ENCODE results near the gene SPEF2.
A peak's percentile ranks its signal among the peaks of the same experiment; 100 is the strongest.

Gene SPEF2, protein sequence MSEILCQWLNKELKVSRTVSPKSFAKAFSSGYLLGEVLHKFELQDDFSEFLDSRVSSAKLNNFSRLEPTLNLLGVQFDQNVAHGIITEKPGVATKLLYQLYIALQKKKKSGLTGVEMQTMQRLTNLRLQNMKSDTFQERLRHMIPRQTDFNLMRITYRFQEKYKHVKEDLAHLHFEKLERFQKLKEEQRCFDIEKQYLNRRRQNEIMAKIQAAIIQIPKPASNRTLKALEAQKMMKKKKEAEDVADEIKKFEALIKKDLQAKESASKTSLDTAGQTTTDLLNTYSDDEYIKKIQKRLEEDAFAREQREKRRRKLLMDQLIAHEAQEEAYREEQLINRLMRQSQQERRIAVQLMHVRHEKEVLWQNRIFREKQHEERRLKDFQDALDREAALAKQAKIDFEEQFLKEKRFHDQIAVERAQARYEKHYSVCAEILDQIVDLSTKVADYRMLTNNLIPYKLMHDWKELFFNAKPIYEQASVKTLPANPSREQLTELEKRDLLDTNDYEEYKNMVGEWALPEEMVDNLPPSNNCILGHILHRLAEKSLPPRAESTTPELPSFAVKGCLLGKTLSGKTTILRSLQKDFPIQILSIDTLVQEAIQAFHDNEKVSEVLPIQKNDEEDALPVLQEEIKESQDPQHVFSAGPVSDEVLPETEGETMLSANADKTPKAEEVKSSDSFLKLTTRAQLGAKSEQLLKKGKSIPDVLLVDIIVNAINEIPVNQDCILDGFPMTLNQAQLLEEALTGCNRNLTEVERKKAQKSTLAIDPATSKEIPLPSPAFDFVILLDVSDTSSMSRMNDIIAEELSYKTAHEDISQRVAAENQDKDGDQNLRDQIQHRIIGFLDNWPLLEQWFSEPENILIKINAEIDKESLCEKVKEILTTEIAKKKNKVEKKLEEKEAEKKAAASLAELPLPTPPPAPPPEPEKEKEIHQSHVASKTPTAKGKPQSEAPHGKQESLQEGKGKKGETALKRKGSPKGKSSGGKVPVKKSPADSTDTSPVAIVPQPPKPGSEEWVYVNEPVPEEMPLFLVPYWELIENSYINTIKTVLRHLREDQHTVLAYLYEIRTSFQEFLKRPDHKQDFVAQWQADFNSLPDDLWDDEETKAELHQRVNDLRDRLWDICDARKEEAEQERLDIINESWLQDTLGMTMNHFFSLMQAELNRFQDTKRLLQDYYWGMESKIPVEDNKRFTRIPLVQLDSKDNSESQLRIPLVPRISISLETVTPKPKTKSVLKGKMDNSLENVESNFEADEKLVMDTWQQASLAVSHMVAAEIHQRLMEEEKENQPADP (N-terminal part only)

GRCh38 chr5:35617435-35618303 lies at the start of gene SPEF2:
SPEF2 (plus strand) TSS chr5:35617863; CDS start chr5:35617998, 135 bp downstream.
- no peak for TF ChIP-seq CTCF (IDR thresholded peaks at IDR 0.05)
- Histone ChIP-seq H3K9me3 (no peaks in the 10 kb centered on the region), H3K27ac (no peak within 1 kb of the TSS), H3K27me3 (no peaks in the 10 kb centered on the region), H3K4me1 (ENCODE audit: control insufficient read depth in 1 of 2, insufficient read depth in 1 of 2, low read depth in 1 of 2, low read length in 1 of 2) (peaks cover 10 to 14% of the 10 kb centered on the region in 2 experiments), H3K36me3 (no peaks in the 10 kb centered on the region), H3K4me3 (ENCODE audit: low read depth in 1 of 2, low read length in 1 of 2) (peak within 1 kb of the TSS; percentile 52 to 57)

DNA sequence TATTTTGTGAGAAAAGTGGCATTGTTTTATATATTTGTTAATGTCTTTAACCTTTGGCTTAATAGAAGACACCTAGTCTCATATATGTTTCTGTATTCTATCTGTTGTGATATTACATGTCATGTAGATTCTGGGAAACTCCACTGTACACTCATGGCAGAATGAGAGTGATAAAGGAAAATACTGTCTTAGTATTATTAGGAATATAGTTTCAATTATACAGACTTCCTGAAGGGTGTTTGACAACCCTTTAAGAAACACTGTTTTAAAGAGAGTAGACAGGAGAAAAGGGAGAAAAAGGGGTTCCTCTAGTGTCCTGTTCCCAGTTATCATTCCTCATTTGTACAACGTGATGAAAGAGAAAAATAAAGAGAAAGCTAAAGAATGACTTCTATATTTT lies 42.1 kb upstream of the SPEF2 start:
- H3K27ac ChIP-seq = no peak overlapping the region
- H3K4me1 ChIP-seq (ENCODE audit: control insufficient read depth in 1 of 2, insufficient read depth in 1 of 2, low read depth in 1 of 2, low read length in 1 of 2) = no peaks in the 10 kb centered on the region
- H3K9me3 ChIP-seq = no peaks in the 10 kb centered on the region
- H3K27me3 ChIP-seq = no peaks in the 10 kb centered on the region
- H3K36me3 ChIP-seq = no peaks in the 10 kb centered on the region
- no peak overlapping the region for H3K4me3 ChIP-seq (ENCODE audit: low read depth in 1 of 2, low read length in 1 of 2)
- no peak for TF ChIP-seq CTCF (IDR thresholded peaks at IDR 0.05)

GRCh38 chr5:35587419-35587818 lies 30.2 kb upstream of the SPEF2 start:
- Histone ChIP-seq H3K27me3 (no peaks in the 10 kb centered on the region), H3K4me1 (ENCODE audit: control insufficient read depth in 1 of 2, insufficient read depth in 1 of 2, low read depth in 1 of 2, low read length in 1 of 2) (no peaks in the 10 kb centered on the region), H3K9me3 (no peaks in the 10 kb centered on the region), H3K27ac (no peak overlapping the region), H3K36me3 (no peaks in the 10 kb centered on the region), H3K4me3 (ENCODE audit: low read depth in 1 of 2, low read length in 1 of 2) (no peak overlapping the region)
- no peak for TF ChIP-seq CTCF (IDR thresholded peaks at IDR 0.05)

DNA sequence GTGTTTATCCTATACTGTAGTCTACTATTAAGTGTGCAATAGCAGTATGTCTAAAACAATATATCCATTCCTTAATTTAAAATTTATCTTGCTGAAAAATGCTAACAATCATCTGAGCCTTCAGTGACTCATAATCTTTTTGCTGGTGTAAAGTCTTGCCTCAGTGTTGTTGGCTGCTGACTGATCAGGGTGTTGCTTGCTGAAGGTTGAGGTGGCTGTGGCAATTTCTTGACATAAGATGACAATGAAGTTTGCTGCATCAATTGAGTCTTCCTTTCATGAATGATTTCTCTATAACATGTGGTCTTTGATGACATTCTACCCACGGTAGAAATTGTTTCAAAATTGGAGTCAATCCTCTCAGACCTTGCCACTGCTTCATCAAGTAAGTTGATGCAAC lies 24.3 kb upstream of the SPEF2 start:
- Histone ChIP-seq H3K27ac (no peak overlapping the region), H3K36me3 (no peaks in the 10 kb centered on the region), H3K9me3 (no peaks in the 10 kb centered on the region), H3K4me3 (ENCODE audit: low read depth in 1 of 2, low read length in 1 of 2) (no peak overlapping the region), H3K4me1 (ENCODE audit: control insufficient read depth in 1 of 2, insufficient read depth in 1 of 2, low read depth in 1 of 2, low read length in 1 of 2) (no peaks in the 10 kb centered on the region), H3K27me3 (no peaks in the 10 kb centered on the region)
- no peak for TF ChIP-seq CTCF (IDR thresholded peaks at IDR 0.05)
